GM12873 (cell line): ENCODE measurements around the gene ADARB2.
A peak's percentile ranks its signal among the peaks of the same experiment; 100 is the strongest.

Source experiments
- CTCF ChIP-seq: IDR thresholded peaks from 2 replicates; pipeline ENCODE4 v1.5.1; 2012; ENCODE audit warnings: low read depth, mild to moderate bottlenecking, moderate library complexity, low read length, control low read depth; ENCODE audit not compliant: insufficient read depth; ENCODE audit errors: missing control alignments

ADARB2 gene

GRCh38 chr10:1363446-1364121 lies 373.7 kb downstream of the ADARB2 start:
- TF ChIP-seq CTCF: no peak

- no peak for TF ChIP-seq CTCF
Observed at GRCh38 chr10:1362589-1363445, 374.5 kb downstream of the ADARB2 start.

- TF ChIP-seq CTCF: no peak
Observed at GRCh38 chr10:1361411-1362105, 375.8 kb downstream of the ADARB2 start.

- no peak for TF ChIP-seq CTCF
Observed at GRCh38 chr10:1360558-1361164, 376.7 kb downstream of the ADARB2 start.

GRCh38 chr10:1360011-1360557 lies 377.2 kb downstream of the ADARB2 start:
- TF ChIP-seq CTCF: peak; percentile 40

- TF ChIP-seq CTCF: no peak
Observed at GRCh38 chr10:1359626-1359955, 377.7 kb downstream of the ADARB2 start.
